A673 (cell line): ENCODE results near the gene MUC16. TPM values are rescaled to one million over a fixed set of nuclear protein-coding genes. Genes with fewer than 3 reads are reported as not detected.

ENCODE experiments used
- BruUV-seq: library from RNA; stranded (reverse); fragments of 400-500 nt; replicated peaks from 2 replicates; lab custom pipeline; 2021; lab: Mats Ljungman, UMichigan
- CTCF ChIA-PET: fragments of 300-600 bp; sonication (Branson Sonifier 250); formaldehyde crosslinking; loops from one replicate; lab custom pipeline; 2022; ENCODE audit warnings: antibody characterized with exemption; lab: Charles Lee
- POLR2A ChIA-PET: fragments of 300-600 bp; sonication (Branson Sonifier 250); formaldehyde crosslinking; loops from one replicate; lab custom pipeline; 2022; ENCODE audit warnings: antibody characterized with exemption; ENCODE audit not compliant: low non-redundant PET; lab: Charles Lee
- DNase-seq: peaks from one replicate; pipeline ENCODE4 v3.0.0-alpha.2; 2015; ENCODE audit warnings: low spot score
- H3K27ac ChIP-seq: fragments of 200-600 bp; sonication (generic); 2 replicates; pipeline ENCODE4 v1.5.1; 2016; ENCODE audit warnings: mixed run types, low read depth, mild to moderate bottlenecking, mixed read lengths, antibody characterized with exemption, low read length; ENCODE audit not compliant: poor library complexity, severe bottlenecking
- H3K27me3 ChIP-seq: fragments of 200-600 bp; sonication (generic); replicated peaks from 2 replicates; pipeline ENCODE4 v1.6.1; 2017; ENCODE audit warnings: mixed run types, low read depth, mild to moderate bottlenecking, mixed read lengths, antibody characterized with exemption, low read length; ENCODE audit not compliant: insufficient read depth, poor library complexity
- H3K36me3 ChIP-seq: fragments of 200-600 bp; sonication (generic); 2 replicates; pipeline ENCODE4 v1.6.1; 2016; ENCODE audit warnings: mixed run types, mild to moderate bottlenecking, mixed read lengths, antibody characterized with exemption, low read length; ENCODE audit not compliant: insufficient read depth, poor library complexity, severe bottlenecking
- H3K4me1 ChIP-seq: fragments of 200-600 bp; sonication (generic); 2 replicates; pipeline ENCODE4 v1.6.1; 2017; ENCODE audit warnings: mixed run types, mild to moderate bottlenecking, mixed read lengths, antibody characterized with exemption, low read length; ENCODE audit not compliant: insufficient read depth, poor library complexity, severe bottlenecking
- H3K4me3 ChIP-seq: fragments of 200-600 bp; sonication (generic); 2 replicates; pipeline ENCODE4 v1.5.1; 2016; ENCODE audit warnings: low read depth, mixed run types, mild to moderate bottlenecking, mixed read lengths, low read length; ENCODE audit not compliant: poor library complexity, severe bottlenecking
- H3K9me3 ChIP-seq: fragments of 200-600 bp; sonication (generic); 2 replicates; pipeline ENCODE4 v1.6.1; 2016; ENCODE audit warnings: mixed run types, low read depth, mild to moderate bottlenecking, mixed read lengths, antibody characterized with exemption, low read length; ENCODE audit not compliant: poor library complexity, severe bottlenecking
- EZH2 ChIP-seq: fragments of 200-600 bp; sonication (generic); IDR thresholded peaks from 2 replicates; pipeline ENCODE4 v1.6.1; 2017; ENCODE audit warnings: borderline replicate concordance, low read depth, mild to moderate bottlenecking, mixed read lengths, antibody characterized with exemption, low read length; ENCODE audit not compliant: poor library complexity, severe bottlenecking
- intact Hi-C: fragments of 100-400 bp; cut with micrococcal nuclease; formaldehyde crosslinking; loops from one replicate; pipeline ENCODE4 v1.10.0; 2022; ENCODE audit not compliant: unreplicated experiment
- total RNA-seq: library from RNA; stranded (reverse); gene quantifications from 2 replicates; pipeline ENCODE4 v1.2.3, GENCODE V29; 2021
- TF ChIP-seq, protein P1 (sequence below): fragments of 300-800, 200-600 bp; sonication (generic); conservative IDR thresholded peaks from 2 replicates; pipeline ENCODE4 v1.5.1; 2017; ENCODE audit warnings: low read depth, mild to moderate bottlenecking, antibody characterized with exemption, low read length, moderate library complexity, mixed read lengths

The MUC16 gene
- total RNA-seq, 1 experiment from 2014 or later: not detected

DNA sequence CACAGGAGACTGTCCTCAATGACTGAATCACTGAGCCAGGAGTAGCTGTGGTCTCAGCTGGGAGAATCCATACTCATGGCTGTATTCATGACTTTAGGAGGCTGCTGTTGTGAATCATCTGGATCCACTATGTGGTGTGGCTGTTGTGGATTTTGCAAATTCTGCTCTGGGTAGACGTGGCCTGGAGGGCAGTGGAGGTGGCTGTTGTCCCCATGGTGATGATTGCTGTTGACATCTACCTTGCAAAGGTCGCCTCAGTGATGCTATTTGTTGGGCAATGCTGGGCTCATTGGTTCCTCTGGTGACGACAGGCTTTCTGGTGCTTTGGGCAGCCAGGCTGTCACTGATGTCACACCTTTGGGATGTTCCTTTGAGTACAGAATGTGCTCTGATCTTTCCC, 23.9 kb downstream of the MUC16 start:
- intact Hi-C loops: no loop called here
- TF ChIP-seq EZH2: no peak
- TF ChIP-seq, protein P1, sequence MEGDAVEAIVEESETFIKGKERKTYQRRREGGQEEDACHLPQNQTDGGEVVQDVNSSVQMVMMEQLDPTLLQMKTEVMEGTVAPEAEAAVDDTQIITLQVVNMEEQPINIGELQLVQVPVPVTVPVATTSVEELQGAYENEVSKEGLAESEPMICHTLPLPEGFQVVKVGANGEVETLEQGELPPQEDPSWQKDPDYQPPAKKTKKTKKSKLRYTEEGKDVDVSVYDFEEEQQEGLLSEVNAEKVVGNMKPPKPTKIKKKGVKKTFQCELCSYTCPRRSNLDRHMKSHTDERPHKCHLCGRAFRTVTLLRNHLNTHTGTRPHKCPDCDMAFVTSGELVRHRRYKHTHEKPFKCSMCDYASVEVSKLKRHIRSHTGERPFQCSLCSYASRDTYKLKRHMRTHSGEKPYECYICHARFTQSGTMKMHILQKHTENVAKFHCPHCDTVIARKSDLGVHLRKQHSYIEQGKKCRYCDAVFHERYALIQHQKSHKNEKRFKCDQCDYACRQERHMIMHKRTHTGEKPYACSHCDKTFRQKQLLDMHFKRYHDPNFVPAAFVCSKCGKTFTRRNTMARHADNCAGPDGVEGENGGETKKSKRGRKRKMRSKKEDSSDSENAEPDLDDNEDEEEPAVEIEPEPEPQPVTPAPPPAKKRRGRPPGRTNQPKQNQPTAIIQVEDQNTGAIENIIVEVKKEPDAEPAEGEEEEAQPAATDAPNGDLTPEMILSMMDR: no peak
- ChIA-PET CTCF (interaction anchor here (0.6 kb wide), 1 partner anchor 93 kb away, joined by 6 read pairs; no protein-coding TSS in a partner anchor), POLR2A (no interaction called here)
- Histone ChIP-seq H3K9me3 (no peaks in the 10 kb centered on the region), H3K36me3 (no peaks in the 10 kb centered on the region), H3K4me1 (no peaks in the 10 kb centered on the region), H3K27ac (no peak overlapping the region), H3K4me3 (no peak overlapping the region), H3K27me3 (no peaks in the 10 kb centered on the region)
- DNase-seq: no peak
- BruUV-seq: no TSS peak

DNA sequence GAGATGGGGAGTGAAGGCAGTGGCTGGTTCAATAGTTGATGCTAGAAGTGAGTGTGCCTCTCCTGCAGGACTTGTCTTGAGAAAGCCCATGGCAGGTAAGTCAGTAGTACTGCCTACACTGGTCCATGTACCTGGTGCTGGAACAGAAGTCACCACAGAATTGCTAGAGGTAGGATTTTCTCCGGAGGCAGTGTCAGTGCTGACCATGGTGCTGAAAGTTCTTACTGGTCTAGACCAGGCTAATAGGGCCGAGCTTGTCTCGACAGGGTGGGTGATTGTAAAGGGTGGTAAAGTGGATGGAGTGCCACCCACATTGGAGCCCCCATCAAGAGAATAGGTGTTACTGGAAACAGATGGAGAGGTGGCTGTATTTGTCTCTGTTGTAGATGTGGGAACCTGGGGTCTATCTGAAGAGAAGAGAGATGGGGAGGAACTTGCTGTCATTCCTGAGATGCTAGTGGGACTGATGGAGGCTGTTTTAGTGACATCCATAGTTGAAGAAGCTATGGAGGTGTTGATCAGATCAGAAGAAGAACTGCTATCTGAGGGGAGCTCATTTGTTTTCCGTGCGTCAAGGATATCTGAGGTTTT, 36.6 kb downstream of the MUC16 start:
- Histone ChIP-seq H3K9me3 (no peaks in the 10 kb centered on the region), H3K36me3 (no peaks in the 10 kb centered on the region), H3K4me3 (no peak overlapping the region), H3K27me3 (no peaks in the 10 kb centered on the region), H3K27ac (no peak overlapping the region), H3K4me1 (no peaks in the 10 kb centered on the region)
- DNase-seq: peak; percentile 42
- TF ChIP-seq, protein P1: no peak
- ChIA-PET CTCF (no interaction called here), POLR2A (no interaction called here)
- intact Hi-C loops: no loop called here
- BruUV-seq: no TSS peak

DNA sequence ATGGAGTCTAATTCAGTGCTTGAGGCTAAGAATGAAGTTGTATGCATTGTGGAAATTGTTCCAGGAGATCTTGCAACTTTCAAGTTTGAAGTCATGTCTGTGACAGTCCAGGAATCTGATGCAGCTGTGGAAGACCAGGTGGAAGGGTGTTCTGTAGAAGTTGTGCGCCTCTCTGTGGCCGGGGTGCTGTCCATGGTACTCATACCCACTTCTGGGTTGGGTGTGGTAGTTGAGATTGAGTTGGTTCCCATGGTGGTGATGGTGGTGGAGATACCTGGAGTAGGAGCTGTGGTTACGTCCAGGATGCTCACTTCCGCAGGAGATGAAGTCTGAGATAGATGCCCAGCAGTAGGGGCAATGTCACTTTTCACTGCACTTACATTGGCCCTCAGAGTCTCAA, 44.3 kb downstream of the MUC16 start:
- CTCF ChIA-PET: no interaction called here

More for the DNA sequence above, 44.3 kb downstream of the MUC16 start:
- H3K36me3 ChIP-seq: no peaks in the 10 kb centered on the region
- H3K9me3 ChIP-seq: no peaks in the 10 kb centered on the region
- no peaks in the 10 kb centered on the region for H3K4me1 ChIP-seq
- intact Hi-C loops: no loop called here
- H3K27me3 ChIP-seq: peaks cover 9% of the 10 kb centered on the region
- POLR2A ChIA-PET: no interaction called here
- DNase-seq: peak; percentile 7
- no peak overlapping the region for H3K4me3 ChIP-seq
- H3K27ac ChIP-seq: no peak overlapping the region
- BruUV-seq: no TSS peak
- TF ChIP-seq, protein P1: no peak
- TF ChIP-seq EZH2: no peak

Other genes starting within 250 kb of the MUC16 start
- 18.7 and 20.6 TPM in 2 replicates for gene ZNF558, start 178.1 kb downstream of the MUC16 start, total RNA-seq
- gene MBD3L1, start 178.0 kb downstream of the MUC16 start, total RNA-seq: not detected in 2 replicates
- not detected in 2 replicates for gene OR1M1, start 76.7 kb upstream of the MUC16 start, total RNA-seq
- gene OR7G2, start 97.1 kb upstream of the MUC16 start, total RNA-seq: not detected in 2 replicates
- not detected in 2 replicates for gene OR7G1, start 105.4 kb upstream of the MUC16 start, total RNA-seq
- not detected in 2 replicates for gene OR7G3, start 116.5 kb upstream of the MUC16 start, total RNA-seq
- 46.2 and 50.6 TPM in 2 replicates for gene ZNF317, start 130.0 kb upstream of the MUC16 start, total RNA-seq
- not detected in 2 replicates for gene OR7D2, start 168.6 kb upstream of the MUC16 start, total RNA-seq
- not detected in 2 replicates for gene OR7D4, start 209.2 kb upstream of the MUC16 start, total RNA-seq
- gene OR7E24, start 240.5 kb upstream of the MUC16 start, total RNA-seq: not detected in 2 replicates